Glomerular endothelial cell (primary cell): ENCODE measurements around the gene RAB3IP. TPM values are rescaled to one million over a fixed set of nuclear protein-coding genes. Genes with fewer than 3 reads are reported as not detected.
A peak's percentile ranks its signal among the peaks of the same experiment; 100 is the strongest.
"Not testable (repeated sequence)": the region's sequence is repeated elsewhere in the genome, so short reads cannot be mapped to it uniquely, and the experiment has no call there.

Source experiments
- DNase-seq: peaks from one replicate; pipeline ENCODE4 v3.0.0-alpha.2; 2011; ENCODE audit warnings: low read depth, low spot score; ENCODE audit errors: extremely low read depth
- total RNA-seq: library from RNA; depleted of rRNA; stranded (reverse); fragments of >200 nt; gene quantifications from 2 replicates; pipeline ENCODE4 v1.2.3, GENCODE V29; 2015

The RAB3IP gene
- total RNA-seq, 1 donor from 2014 or later, result 8.9 TPM

GRCh38 chr12:69834147-69834546 lies 95.5 kb downstream of the RAB3IP start:
- DNase-seq, result no peak

- DNase-seq, result no peak
Observed at GRCh38 chr12:69834576-69834975, 95.9 kb downstream of the RAB3IP start.

GRCh38 chr12:69835081-69835480 lies 96.4 kb downstream of the RAB3IP start:
- no peak for DNase-seq

- DNase-seq, result no peak
Observed at GRCh38 chr12:69836015-69836414, 97.4 kb downstream of the RAB3IP start.

GRCh38 chr12:69837191-69837590 lies 98.5 kb downstream of the RAB3IP start:
- no peak for DNase-seq

GRCh38 chr12:69837657-69838415 lies 99.2 kb downstream of the RAB3IP start:
- peak; percentile 27 for DNase-seq

- no peak for DNase-seq
Observed at GRCh38 chr12:69840727-69841126, 102.1 kb downstream of the RAB3IP start.

GRCh38 chr12:69843608-69844007 lies 104.9 kb downstream of the RAB3IP start:
- DNase-seq, result no peak

- no peak for DNase-seq
Observed at GRCh38 chr12:69844416-69844815, 105.8 kb downstream of the RAB3IP start.

GRCh38 chr12:69844836-69845235 lies 106.2 kb downstream of the RAB3IP start:
- no peak for DNase-seq

GRCh38 chr12:69846976-69847375 lies 108.3 kb downstream of the RAB3IP start:
- no peak for DNase-seq

GRCh38 chr12:69851976-69852375 lies 113.3 kb downstream of the RAB3IP start:
- no peak for DNase-seq

- not testable (repeated sequence) for DNase-seq
Observed at GRCh38 chr12:69853176-69853961, 114.7 kb downstream of the RAB3IP start.

- no peak for DNase-seq
Observed at GRCh38 chr12:69866698-69867097, 128.0 kb downstream of the RAB3IP start.

GRCh38 chr12:69868695-69869094 lies 130.0 kb downstream of the RAB3IP start:
- no peak for DNase-seq

- DNase-seq, result no peak
Observed at GRCh38 chr12:69872804-69873203, 134.1 kb downstream of the RAB3IP start.

Other genes with a start within 250 kb of the RAB3IP start
- 148 and 157 TPM in 2 replicates for gene CCT2, start 153.4 kb upstream of the RAB3IP start, total RNA-seq
- gene LRRC10, start 128.0 kb upstream of the RAB3IP start, total RNA-seq, result not detected in 2 replicates
- gene BEST3, start 39.6 kb upstream of the RAB3IP start, total RNA-seq, result 0.06 and 0.82 TPM in 2 replicates
- not detected in 2 replicates for gene MYRFL, start 86.4 kb downstream of the RAB3IP start, total RNA-seq